ENCODE data around the gene GFRA4.

GFRA4 gene

DNA sequence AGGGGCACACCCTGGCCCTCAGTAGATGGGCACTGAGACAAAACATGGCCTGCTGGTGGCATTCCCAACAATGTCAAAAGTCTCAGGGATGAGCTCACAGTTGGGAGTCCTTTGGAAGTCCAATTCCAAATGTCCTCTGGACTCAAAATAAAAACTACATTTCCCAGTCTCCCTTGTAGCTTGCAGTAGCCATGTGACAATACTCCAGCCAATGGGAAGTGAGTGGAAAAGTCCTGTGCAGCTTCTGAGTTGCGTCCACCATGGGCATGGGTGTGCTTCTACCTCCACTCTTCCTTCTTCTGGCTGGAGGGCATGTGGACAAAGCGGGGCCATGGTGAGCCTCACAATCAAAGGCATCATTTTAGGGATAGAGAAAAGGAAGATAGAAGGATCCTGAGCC lies 24.5 kb upstream of the GFRA4 start:
- H3K27me3 ChIP-seq (ENCODE audit: low read depth), result no peaks in the 10 kb centered on the region
- H3K4me1 ChIP-seq, result peaks cover 13% of the 10 kb centered on the region
- peak; percentile 32 to 51 for DNase-seq (ENCODE audit: low spot score in 2 of 2)
- in situ Hi-C loops (cut with MboI; ENCODE audit: low sequenced_read_pairs), result no loop called here
- H3K4me3 ChIP-seq, result no peak overlapping the region
- H3K36me3 ChIP-seq (replicated peaks), result no peaks in the 10 kb centered on the region
- no peaks in the 10 kb centered on the region for H3K9me3 ChIP-seq

DNA sequence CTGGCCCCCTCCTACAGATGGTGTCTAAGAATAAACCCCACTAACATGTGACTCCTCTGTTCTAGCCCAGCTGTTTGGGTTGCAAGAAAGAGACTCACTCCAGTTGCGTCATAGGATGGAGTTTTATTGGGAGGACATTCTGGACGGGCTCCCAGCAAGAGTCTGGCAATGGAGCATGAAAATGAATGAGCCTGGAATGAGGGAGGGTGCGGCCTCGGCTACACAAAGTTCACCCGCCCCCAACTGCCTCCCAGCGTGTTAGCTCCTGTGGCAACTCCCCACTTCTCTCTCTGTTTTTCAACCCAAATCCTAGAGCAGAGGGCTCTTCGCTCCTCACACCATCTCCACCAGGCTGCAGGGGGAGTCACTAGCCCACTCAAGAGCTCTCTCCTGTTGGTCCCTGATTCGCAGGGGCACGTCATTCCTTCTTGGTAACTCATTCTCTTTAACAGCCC lies 23.7 kb upstream of the GFRA4 start:
- in situ Hi-C loops (cut with MboI; ENCODE audit: low sequenced_read_pairs), result no loop called here
- Histone ChIP-seq H3K9me3 (no peaks in the 10 kb centered on the region), H3K27me3 (ENCODE audit: low read depth) (no peaks in the 10 kb centered on the region), H3K4me3 (no peak overlapping the region), H3K36me3 (replicated peaks) (no peaks in the 10 kb centered on the region), H3K4me1 (peaks cover 13% of the 10 kb centered on the region)
- no peak for DNase-seq (ENCODE audit: low spot score in 2 of 2)

DNA sequence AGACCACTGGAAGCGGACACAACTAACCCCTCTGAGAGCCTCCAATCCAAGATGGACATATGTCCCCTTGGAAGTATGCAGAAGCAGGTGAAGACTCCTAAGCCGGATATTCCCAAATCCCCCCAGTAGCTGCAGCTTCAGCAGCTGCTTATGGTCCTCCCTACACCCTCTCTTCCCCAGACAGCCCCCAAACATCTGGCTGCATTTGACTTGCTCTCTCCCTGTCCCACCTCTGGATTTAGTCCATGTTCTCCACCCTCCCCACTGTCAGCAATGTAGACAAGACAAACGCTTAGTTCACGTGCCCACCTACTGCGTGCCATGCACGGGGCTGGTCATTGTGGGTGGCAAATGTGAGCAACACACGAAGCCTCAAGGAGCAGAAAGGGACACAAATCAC lies 23.2 kb upstream of the GFRA4 start:
- Histone ChIP-seq H3K36me3 (replicated peaks) (no peaks in the 10 kb centered on the region), H3K27me3 (ENCODE audit: low read depth) (no peaks in the 10 kb centered on the region), H3K9me3 (no peaks in the 10 kb centered on the region), H3K4me3 (no peak overlapping the region), H3K4me1 (peaks cover 13% of the 10 kb centered on the region)
- in situ Hi-C loops (cut with MboI; ENCODE audit: low sequenced_read_pairs), result no loop called here
- no peak for DNase-seq (ENCODE audit: low spot score in 2 of 2)

DNA sequence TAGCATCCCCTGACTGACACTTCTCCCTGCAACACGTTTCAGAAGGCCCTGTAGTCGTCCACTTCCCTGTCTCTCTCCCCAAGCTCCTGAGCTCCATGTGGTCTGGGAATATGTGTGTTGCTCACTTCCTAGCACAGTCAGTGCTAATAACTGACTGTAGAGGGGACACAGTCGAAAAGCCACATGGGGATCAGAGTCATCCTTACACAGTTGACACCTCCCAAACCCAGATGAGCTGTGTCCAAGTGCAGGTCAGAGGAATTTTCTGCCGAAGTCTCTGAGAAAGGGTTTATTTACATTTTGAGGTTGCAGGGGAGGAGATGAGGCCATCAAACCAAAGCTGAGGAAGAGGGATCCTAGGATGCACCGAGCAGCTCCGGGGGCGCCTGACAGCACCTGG lies 22.1 kb upstream of the GFRA4 start:
- no peak overlapping the region for H3K4me3 ChIP-seq
- in situ Hi-C loops (cut with MboI; ENCODE audit: low sequenced_read_pairs), result no loop called here
- no peaks in the 10 kb centered on the region for H3K27me3 ChIP-seq (ENCODE audit: low read depth)
- no peaks in the 10 kb centered on the region for H3K9me3 ChIP-seq
- H3K4me1 ChIP-seq, result peaks cover 13% of the 10 kb centered on the region
- no peaks in the 10 kb centered on the region for H3K36me3 ChIP-seq (replicated peaks)
- no peak for DNase-seq (ENCODE audit: low spot score in 2 of 2)

DNA sequence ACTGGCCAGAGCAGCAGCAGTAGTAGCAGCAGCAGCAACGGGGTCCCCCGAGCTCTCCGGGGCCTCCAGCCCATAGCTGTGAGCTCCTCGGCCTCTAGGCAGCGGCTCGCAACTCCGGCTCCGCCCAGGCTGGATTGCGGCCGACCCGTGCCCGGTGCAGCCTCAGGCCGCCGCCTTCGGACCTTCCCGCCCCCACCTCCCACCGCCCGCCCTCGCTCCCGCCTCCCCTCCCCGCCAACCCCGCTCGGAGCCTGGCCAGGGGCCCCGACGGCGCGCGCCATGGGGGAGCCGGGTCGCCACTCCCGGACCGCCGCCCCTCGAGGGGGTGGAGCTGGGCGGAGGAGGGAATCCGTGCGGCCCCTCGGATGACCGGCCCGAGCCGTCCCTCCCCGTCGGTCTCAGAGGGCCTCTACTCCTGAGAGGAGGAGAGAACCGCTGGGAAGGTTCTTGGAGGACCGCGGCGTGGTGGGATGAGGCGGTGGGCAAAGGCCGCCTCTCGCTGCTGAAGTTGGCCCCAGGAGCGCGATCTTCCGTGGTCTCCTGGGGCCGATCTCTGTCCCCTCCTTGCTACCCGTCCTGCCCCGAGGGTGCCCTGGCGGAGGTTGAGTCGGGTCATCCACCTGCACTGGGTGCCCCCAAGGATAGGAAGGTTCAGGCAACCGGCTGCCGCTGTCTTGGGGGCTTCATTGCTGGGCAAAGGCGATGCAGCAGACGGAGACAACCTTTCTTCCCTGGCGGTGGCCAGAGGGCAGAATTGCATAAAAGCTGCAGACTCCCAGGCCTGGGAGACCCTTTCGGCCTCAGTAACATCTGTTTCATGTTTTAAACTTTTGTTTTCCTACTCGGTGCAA lies 19.0 kb upstream of the GFRA4 start, which contains the start of gene ADAM33:
Gene ADAM33, minus strand, starts transcription at position 80 of the 851 bp plus-strand sequence. Its CDS starts 6 bp downstream, at position 74.
- Histone ChIP-seq H3K4me1 (peaks cover 13% of the 10 kb centered on the region), H3K36me3 (replicated peaks) (no peaks in the 10 kb centered on the region), H3K27me3 (ENCODE audit: low read depth) (no peaks in the 10 kb centered on the region), H3K4me3 (no peak within 1 kb of the TSS), H3K9me3 (no peaks in the 10 kb centered on the region)
- no peak for DNase-seq (ENCODE audit: low spot score in 2 of 2)
- in situ Hi-C loops (cut with MboI; ENCODE audit: low sequenced_read_pairs), result no loop called here

DNA sequence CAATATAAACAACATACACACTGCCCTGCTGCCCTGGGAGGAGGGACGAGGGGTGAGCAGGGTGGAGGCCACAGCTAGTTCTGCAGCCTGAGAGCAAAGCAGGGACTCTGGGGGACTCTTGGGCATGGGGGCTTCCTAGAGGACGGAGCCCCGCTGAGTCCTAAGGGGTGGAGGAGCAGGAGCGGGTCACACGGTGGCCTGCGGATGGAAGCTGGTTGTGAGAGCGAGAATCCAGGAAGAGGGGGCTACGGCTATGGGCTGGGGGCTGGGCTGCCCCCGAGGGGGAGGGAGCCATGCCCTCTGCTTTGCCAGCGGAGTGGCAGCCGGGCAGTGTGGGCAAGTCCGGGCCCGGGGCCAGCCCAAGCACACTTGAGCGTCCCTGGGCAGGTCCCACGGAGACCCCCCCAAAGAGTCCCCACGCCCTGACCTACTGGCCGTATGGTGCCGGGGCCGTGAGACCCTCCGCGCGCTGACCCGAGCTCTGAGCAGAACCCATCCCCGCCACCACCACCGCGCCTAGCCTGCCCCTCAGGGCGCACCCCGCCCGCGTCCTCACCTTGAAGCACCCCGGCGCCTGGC lies 18.2 kb upstream of the GFRA4 start:
- in situ Hi-C loops (cut with MboI; ENCODE audit: low sequenced_read_pairs), result no loop called here
- H3K4me3 ChIP-seq, result no peak overlapping the region
- no peaks in the 10 kb centered on the region for H3K36me3 ChIP-seq (replicated peaks)
- no peak for DNase-seq (ENCODE audit: low spot score in 2 of 2)
- peaks cover 13% of the 10 kb centered on the region for H3K4me1 ChIP-seq
- no peaks in the 10 kb centered on the region for H3K27me3 ChIP-seq (ENCODE audit: low read depth)
- H3K9me3 ChIP-seq, result no peaks in the 10 kb centered on the region

DNA sequence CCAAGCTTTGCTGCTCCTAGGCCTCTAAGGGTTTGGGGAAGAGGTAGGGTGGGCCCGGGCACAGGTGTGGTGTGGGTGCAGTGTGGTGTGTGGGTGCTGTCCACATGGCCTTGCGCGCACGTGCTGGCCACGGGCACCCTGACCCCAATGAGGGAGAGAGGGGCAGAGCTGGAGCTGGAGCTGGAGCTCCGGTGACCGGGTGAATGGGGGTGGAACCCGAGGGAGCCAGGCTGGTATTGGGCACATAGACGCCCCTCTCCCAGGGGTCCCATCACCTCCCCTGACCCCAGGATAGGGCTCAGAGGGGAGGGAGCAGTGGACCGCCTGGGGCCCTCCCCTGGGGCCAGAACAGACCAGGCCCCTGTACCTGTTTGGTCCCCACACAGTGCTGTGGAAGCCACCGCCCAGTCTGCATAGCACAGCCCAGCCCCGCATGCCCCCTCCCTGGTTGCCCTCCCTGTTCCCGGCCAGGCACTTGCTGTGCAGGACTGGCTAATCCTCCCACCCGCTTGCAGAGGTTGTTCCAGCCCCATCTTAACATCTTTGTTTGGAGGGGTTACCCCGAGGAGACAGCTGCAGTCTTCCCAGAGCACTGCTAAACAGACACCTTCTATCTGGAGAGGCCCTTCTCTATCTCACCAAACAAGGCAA lies 17.6 kb upstream of the GFRA4 start:
- Histone ChIP-seq H3K4me3 (no peak overlapping the region), H3K36me3 (replicated peaks) (no peaks in the 10 kb centered on the region), H3K27me3 (ENCODE audit: low read depth) (peaks cover 4% of the 10 kb centered on the region; the same call in 1 of the 2 replicates), H3K9me3 (no peaks in the 10 kb centered on the region), H3K4me1 (peaks cover 13% of the 10 kb centered on the region)
- DNase-seq (ENCODE audit: low spot score in 2 of 2), result no peak
- in situ Hi-C loops (cut with MboI; ENCODE audit: low sequenced_read_pairs), result no loop called here

DNA sequence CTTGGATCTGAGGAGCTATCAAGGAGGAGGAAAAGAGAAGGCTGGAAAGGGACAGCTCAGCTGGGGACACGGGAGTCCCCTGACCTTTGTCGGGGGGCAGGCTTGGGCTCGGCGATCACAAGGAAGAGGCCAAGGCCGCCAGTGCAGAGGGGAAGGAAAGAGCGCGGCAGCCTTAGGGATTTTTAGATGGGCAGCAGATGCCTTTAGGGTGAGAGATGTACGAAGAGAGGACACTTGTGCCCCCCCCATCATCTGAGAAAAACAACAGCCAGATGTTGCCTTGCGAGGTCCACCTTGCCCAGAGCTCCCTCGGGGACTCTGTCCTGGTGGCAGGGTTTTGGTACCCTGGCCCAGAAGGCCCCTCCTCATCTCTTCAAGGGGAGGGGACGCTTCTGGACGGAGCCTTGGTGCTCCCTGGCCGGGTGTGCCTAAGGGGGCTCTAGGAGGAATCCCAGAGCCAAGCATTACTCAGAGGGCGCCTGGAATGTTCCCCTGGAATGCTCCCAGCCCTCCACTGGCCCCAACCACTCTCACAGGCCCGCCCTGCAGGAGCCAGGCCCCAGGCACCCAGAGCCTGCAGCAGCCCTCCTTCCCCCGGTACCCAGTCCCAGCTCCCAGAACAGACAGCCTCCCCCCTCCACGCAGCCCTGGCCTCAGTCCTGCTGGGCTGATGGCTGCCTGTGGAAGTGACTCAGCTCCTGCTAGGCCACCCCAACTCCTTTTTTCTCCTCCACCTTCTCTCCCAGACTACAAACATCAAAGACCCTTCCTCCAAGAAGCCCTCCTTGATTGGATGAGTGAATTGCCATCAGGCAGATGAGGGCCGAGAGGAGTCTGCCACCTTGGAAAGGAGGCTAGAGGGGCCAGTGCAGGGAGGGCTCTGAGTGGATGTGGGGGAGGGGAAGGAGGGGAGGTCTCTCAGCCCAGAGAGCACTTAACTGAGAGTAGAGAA lies 16.8 kb upstream of the GFRA4 start:
- in situ Hi-C loops (cut with MboI; ENCODE audit: low sequenced_read_pairs), result loop anchor here (5.0 kb wide), 1 partner anchor 32 kb away; the partner anchor contains the start of gene SIGLEC1
- Histone ChIP-seq H3K4me1 (peaks cover 13% of the 10 kb centered on the region), H3K36me3 (replicated peaks) (no peaks in the 10 kb centered on the region), H3K4me3 (no peak overlapping the region), H3K9me3 (no peaks in the 10 kb centered on the region), H3K27me3 (ENCODE audit: low read depth) (peaks cover 12% of the 10 kb centered on the region)
- no peak for DNase-seq (ENCODE audit: low spot score in 2 of 2)

DNA sequence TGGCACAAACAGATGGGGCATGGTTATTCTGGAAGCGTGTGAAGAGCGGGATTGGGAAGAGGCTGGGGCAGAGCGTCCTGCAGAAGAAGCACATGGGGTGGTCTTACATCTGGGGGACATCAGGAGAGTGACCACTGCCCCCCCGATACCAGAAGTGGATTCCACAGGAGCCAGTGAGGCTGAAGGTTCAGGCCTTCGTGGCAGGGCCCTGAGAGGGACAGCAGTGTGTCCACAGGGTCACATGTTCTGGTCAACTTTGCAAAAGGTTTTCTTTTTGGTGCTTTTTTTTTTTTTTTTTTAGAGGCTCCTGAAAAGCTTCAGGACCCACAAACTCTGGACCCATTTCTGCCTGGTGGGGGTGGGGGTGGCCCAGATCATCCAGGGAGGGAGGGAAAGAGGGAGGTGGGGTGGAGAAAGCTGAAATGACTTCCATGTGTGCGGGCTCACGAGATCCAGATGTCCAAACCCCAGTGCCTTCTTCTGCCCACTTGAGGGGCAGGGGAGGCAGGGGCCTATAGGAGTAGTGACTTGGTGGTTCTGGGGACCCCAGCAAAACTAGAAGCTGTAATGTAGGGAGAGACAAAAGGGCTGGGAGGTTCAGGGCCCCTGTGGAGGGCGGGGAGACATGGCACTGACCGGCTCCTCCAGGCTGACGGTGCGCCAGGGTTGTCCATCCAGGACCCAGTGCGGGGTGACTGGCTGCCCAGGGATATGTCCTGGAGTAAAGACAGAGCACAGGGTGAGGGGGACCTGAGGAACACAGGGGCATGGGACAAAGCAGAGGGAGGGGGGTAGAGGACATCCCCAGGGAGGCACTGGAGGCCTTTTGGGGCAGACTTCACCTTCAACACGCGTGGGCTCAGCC lies 15.9 kb upstream of the GFRA4 start:
- no peaks in the 10 kb centered on the region for H3K36me3 ChIP-seq (replicated peaks)
- peaks cover 3% of the 10 kb centered on the region for H3K4me1 ChIP-seq
- no peak overlapping the region for H3K4me3 ChIP-seq
- H3K27me3 ChIP-seq (ENCODE audit: low read depth), result peaks cover 21% of the 10 kb centered on the region
- in situ Hi-C loops (cut with MboI; ENCODE audit: low sequenced_read_pairs), result loop anchor here (5.0 kb wide), 1 partner anchor 33 kb away; the partner anchor contains the start of gene SIGLEC1
- no peak for DNase-seq (ENCODE audit: low spot score in 2 of 2)
- no peaks in the 10 kb centered on the region for H3K9me3 ChIP-seq

DNA sequence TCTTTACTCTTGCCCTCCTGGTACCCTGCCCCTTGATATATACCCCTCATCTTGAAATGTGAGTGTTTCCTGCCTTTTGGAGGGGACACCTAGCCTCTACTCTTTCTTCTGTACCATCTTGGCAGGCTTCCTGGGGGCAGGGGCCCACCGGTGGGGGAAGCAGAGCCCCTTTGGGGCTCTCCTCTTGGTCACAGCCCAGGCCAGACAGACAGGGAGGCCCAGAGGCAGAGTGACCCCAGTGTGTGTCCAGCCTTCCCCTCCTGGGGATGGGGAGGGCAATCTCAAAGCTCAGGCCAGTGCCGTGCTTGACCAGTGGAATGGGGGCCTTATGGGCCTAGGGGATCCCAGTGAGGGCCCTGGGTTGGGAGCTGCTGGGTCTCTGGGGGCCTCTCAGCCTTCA lies 15.0 kb upstream of the GFRA4 start:
- H3K27me3 ChIP-seq (ENCODE audit: low read depth), result peaks cover 28% of the 10 kb centered on the region
- DNase-seq (ENCODE audit: low spot score in 2 of 2), result no peak
- in situ Hi-C loops (cut with MboI; ENCODE audit: low sequenced_read_pairs), result loop anchor here (5.0 kb wide), 1 partner anchor 34 kb away; the partner anchor contains the start of gene SIGLEC1
- no peaks in the 10 kb centered on the region for H3K9me3 ChIP-seq
- H3K36me3 ChIP-seq (replicated peaks), result no peaks in the 10 kb centered on the region
- H3K4me3 ChIP-seq, result no peak overlapping the region
- no peaks in the 10 kb centered on the region for H3K4me1 ChIP-seq

DNA sequence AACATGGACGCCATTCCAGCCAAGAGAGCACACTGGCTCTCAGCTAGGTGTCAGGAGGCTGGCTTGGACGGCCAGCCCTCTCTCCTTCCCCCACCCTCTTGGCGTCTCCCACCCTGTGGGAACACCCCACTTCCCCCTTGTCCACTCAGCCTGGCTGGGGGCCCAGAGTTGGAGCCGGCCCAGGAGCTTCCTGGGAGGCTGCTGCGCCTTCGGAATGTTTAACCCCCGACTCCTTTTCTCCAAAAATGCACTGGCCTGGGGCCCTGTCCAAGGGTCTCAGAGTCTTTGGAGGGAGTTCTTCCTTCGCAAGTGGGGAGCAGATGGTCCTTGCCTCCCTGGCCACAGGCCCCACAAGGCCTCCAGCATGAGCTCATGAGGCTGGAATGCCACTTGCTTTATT lies 14.5 kb upstream of the GFRA4 start:
- no peak overlapping the region for H3K4me3 ChIP-seq
- no peaks in the 10 kb centered on the region for H3K4me1 ChIP-seq
- no peak for DNase-seq (ENCODE audit: low spot score in 2 of 2)
- in situ Hi-C loops (cut with MboI; ENCODE audit: low sequenced_read_pairs), result loop anchor here (5.0 kb wide), 1 partner anchor 35 kb away; the partner anchor contains the start of gene SIGLEC1
- no peaks in the 10 kb centered on the region for H3K9me3 ChIP-seq
- H3K27me3 ChIP-seq (ENCODE audit: low read depth), result peaks cover 33% of the 10 kb centered on the region
- no peaks in the 10 kb centered on the region for H3K36me3 ChIP-seq (replicated peaks)

Data from HAP-1 (cell line).